IMR-90 (cell line): ENCODE measurements around the gene CKAP5. TPM values are rescaled to one million over a fixed set of nuclear protein-coding genes. Genes with fewer than 3 reads are reported as not detected.

Experiments
- microRNA-seq, 2 experiments: library from miRNA; stranded (forward) in 1 of 2; unstranded in 1 of 2; fragments of 10-50 nt in 1 of 2; fragments of <30 nt in 1 of 2; gene quantifications in 1 of 2; microRNA quantifications in 1 of 2; one replicate each; pipeline versions ENCODE3 to v1.1.0; 2013 to 2020; ENCODE audit not compliant: insufficient read depth in 1 of 2, insufficient read length in 1 of 2, unreplicated experiment in 1 of 2
- polyA plus RNA-seq, 3 experiments: library from polyadenylated mRNA; depleted of rRNA; stranded (reverse); fragments of >200 nt; gene quantifications; 2 replicates each; pipeline ENCODE4 v1.2.3, GENCODE V29; 2012; ENCODE audit warnings: low replicate concordance in 1 of 3
- small RNA-seq, 5 experiments: library from RNA; depleted of rRNA; stranded (forward); fragments of <200 nt; gene quantifications; one replicate each; pipeline ENCODE3, GENCODE V24; 2012
- total RNA-seq: library from RNA; depleted of rRNA; stranded (reverse); fragments of >200 nt; gene quantifications from 2 replicates; pipeline ENCODE4 v1.2.3, GENCODE V29; 2012; rRNA removed

CKAP5 gene
- total and polyA plus RNA-seq, 2 of the 4 experiments (the other 2 are of a cell fraction), result 59.5 to 79.2 TPM

Small RNA genes lying within 50 kb of the gene (microRNA-seq; reads per million reads assigned to microRNA genes)
- gene MIR5582 (ENCODE audit: insufficient read depth in 1 of 2, insufficient read length in 1 of 2, unreplicated experiment in 1 of 2) (1.5 to 5.2 reads per million in 2 experiments), gene RF00573 (ENCODE audit: insufficient read depth, insufficient read length) (not detected), gene SNORD67 (ENCODE audit: insufficient read depth, insufficient read length) (5.2 reads per million)

Small RNA genes lying within 50 kb of the gene (small RNA-seq; reads per million reads assigned to genes)
- gene MIR5582 (0.11 to 18.5 (median 15.7) reads per million in 5 experiments), gene RF00573 (0 reads per million in 5 experiments), gene SNORD67 (15.2 to 341 (median 79.3) reads per million in 5 experiments)

Other genes starting within 250 kb of the CKAP5 start
- 5.2 and 6.1 TPM in 2 replicates for gene HARBI1, start 229.1 kb downstream of the CKAP5 start, total RNA-seq
- gene HARBI1, start 229.1 kb downstream of the CKAP5 start, polyA plus RNA-seq (2012; rRNA removed), result 2.4 and 2.7 TPM in 2 replicates
- 32.2 and 43.0 TPM in 2 replicates for gene ATG13, start 228.7 kb downstream of the CKAP5 start, total RNA-seq
- gene ATG13, start 228.7 kb downstream of the CKAP5 start, polyA plus RNA-seq (2012; rRNA removed), result 49.7 and 56.2 TPM in 2 replicates
- 28.1 and 46.6 TPM in 2 replicates for gene ARHGAP1, start 145.7 kb downstream of the CKAP5 start, total RNA-seq
- gene ARHGAP1, start 145.7 kb downstream of the CKAP5 start, polyA plus RNA-seq (2012; rRNA removed), result 75.7 and 78.8 TPM in 2 replicates
- gene ZNF408, start 145.2 kb downstream of the CKAP5 start, total RNA-seq, result 9.5 and 10.3 TPM in 2 replicates
- 10.4 and 11.1 TPM in 2 replicates for gene ZNF408, start 145.2 kb downstream of the CKAP5 start, polyA plus RNA-seq (2012; rRNA removed)
- gene F2, start 127.1 kb downstream of the CKAP5 start, total RNA-seq, result not detected in 2 replicates
- gene F2, start 127.1 kb downstream of the CKAP5 start, polyA plus RNA-seq (2012; rRNA removed), result not detected in 2 replicates
- 3.9 and 4.1 TPM in 2 replicates for gene LRP4, start 72.3 kb upstream of the CKAP5 start, total RNA-seq
- 5.1 and 5.8 TPM in 2 replicates for gene LRP4, start 72.3 kb upstream of the CKAP5 start, polyA plus RNA-seq (2012; rRNA removed)
- gene CSTPP1, start 90.5 kb upstream of the CKAP5 start, total RNA-seq, result 21.1 and 22.0 TPM in 2 replicates
- 35.7 and 36.6 TPM in 2 replicates for gene CSTPP1, start 90.5 kb upstream of the CKAP5 start, polyA plus RNA-seq (2012; rRNA removed)